WTC11 (cell line): Measurements from ENCODE around the gene DENND11.

Source experiments
- AFF4 ChIP-seq: sonication (generic); formaldehyde crosslinking; IDR thresholded peaks from 2 replicates; pipeline ENCODE4 v1.8.1; 2023; ENCODE audit warnings: mild to moderate bottlenecking, missing genetic modification reagents, borderline replicate concordance
- ATF1 ChIP-seq: sonication (generic); formaldehyde crosslinking; IDR thresholded peaks from 2 replicates; pipeline ENCODE4 v1.8.1; 2023; ENCODE audit warnings: mild to moderate bottlenecking, moderate library complexity, missing genetic modification reagents
- CTCF ChIP-seq: fragments of 200-600 bp; IDR thresholded peaks from 2 replicates; pipeline ENCODE4 v1.8.0; 2022; ENCODE audit warnings: antibody characterized with exemption
- FOXJ3 ChIP-seq: sonication (generic); formaldehyde crosslinking; IDR thresholded peaks from 2 replicates; pipeline ENCODE4 v1.9.0; 2021; ENCODE audit warnings: missing genetic modification reagents, mild to moderate bottlenecking, borderline replicate concordance
- GRHL2 ChIP-seq: fragments of 250-450 bp; sonication (Bioruptor Pico); IDR thresholded peaks from 2 replicates; pipeline ENCODE4 v1.8.0; 2022; ENCODE audit warnings: mild to moderate bottlenecking, moderate library complexity; ENCODE audit not compliant: insufficient replicate concordance, severe bottlenecking
- IRF2 ChIP-seq: sonication (generic); formaldehyde crosslinking; IDR thresholded peaks from 2 replicates; pipeline ENCODE4 v1.8.0; 2022; ENCODE audit warnings: low read depth, missing genetic modification reagents, borderline replicate concordance
- NFE2L1 ChIP-seq: sonication (generic); formaldehyde crosslinking; IDR thresholded peaks from 2 replicates; pipeline ENCODE4 v1.8.1; 2023; ENCODE audit warnings: missing genetic modification reagents
- PRDM15 ChIP-seq: sonication (generic); formaldehyde crosslinking; IDR thresholded peaks from 2 replicates; pipeline ENCODE4 v1.8.0; 2022; ENCODE audit warnings: missing genetic modification reagents
- RORB ChIP-seq: fragments of 250-450 bp; sonication (Bioruptor Pico); IDR thresholded peaks from 2 replicates; pipeline ENCODE4 v1.9.0; 2021; ENCODE audit warnings: mild to moderate bottlenecking
- SP1 ChIP-seq: sonication (generic); formaldehyde crosslinking; conservative IDR thresholded peaks from 2 replicates; pipeline ENCODE4 v1.8.1; 2022; ENCODE audit warnings: missing genetic modification reagents
- STAT6 ChIP-seq: sonication (generic); formaldehyde crosslinking; conservative IDR thresholded peaks from 2 replicates; pipeline ENCODE4 v1.8.1; 2023; ENCODE audit warnings: mild to moderate bottlenecking, low read depth, missing genetic modification reagents, moderate library complexity
- USF1 ChIP-seq: sonication (generic); formaldehyde crosslinking; IDR thresholded peaks from 2 replicates; pipeline ENCODE4 v1.8.0; 2022; ENCODE audit warnings: mild to moderate bottlenecking, missing genetic modification reagents
- USF2 ChIP-seq: sonication (generic); formaldehyde crosslinking; IDR thresholded peaks from 2 replicates; pipeline ENCODE4 v1.8.1; 2023; ENCODE audit warnings: mild to moderate bottlenecking, missing genetic modification reagents, moderate library complexity
- ZNF232 ChIP-seq: sonication (generic); formaldehyde crosslinking; IDR thresholded peaks from 2 replicates; pipeline ENCODE4 v1.8.0; 2022; ENCODE audit warnings: mild to moderate bottlenecking, missing genetic modification reagents

GRCh38 chr7:141674702-141675101 is 27.3 kb downstream of the DENND11 start:
- TF ChIP-seq NFE2L1 (CRISPR knock-in tag) (no peak), CTCF (peak; percentile 50; the same call in 1 of the 2 replicates), USF2 (no peak), USF1 (CRISPR knock-in tag) (no peak), ZNF232 (CRISPR knock-in tag) (no peak), AFF4 (CRISPR knock-in tag) (no peak), FOXJ3 (CRISPR knock-in tag) (no peak), PRDM15 (CRISPR knock-in tag) (no peak), RORB (CRISPR knock-in tag) (no peak), GRHL2 (no peak), SP1 (CRISPR knock-in tag) (no peak), ATF1 (CRISPR knock-in tag) (no peak), IRF2 (CRISPR knock-in tag) (no peak), STAT6 (CRISPR knock-in tag) (no peak)
